ENCODE data around the gene ASXL1.

ASXL1 gene

DNA sequence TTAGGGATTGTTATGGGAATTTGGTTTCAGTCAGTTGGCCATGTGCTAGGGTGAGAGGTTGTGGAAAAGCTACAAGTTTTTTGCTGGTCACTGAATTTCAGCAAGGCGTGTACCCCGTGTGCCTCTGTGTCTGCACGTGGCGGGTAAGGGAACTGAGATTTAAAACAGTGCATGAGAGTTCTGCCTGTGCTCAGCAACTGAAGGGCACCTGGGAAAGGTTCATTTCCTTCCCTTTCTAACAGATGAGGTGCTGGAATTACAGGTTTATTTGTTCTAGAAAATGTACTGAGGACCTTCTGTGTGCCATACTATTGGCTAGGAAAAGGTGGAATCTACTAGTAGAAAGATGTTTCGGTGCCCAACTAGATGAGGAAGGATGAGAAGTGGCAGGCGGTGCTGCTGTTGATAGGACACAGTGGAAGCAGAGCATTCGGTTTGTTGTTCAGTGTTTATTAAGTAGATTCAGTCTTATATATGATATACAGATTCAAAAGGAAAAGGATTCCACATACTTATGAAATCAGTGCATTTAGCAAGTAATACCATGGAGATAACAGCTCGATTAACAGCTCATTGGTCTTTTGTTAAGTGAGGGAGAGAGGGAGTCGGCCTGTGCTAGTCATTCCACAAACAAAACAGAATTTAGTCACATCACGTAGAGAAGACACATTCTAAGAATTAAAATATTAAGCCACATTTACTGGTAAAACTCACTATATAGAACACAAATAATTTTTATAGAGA is 84.7 kb downstream of the ASXL1 start:
- no peak for DNase-seq

DNA sequence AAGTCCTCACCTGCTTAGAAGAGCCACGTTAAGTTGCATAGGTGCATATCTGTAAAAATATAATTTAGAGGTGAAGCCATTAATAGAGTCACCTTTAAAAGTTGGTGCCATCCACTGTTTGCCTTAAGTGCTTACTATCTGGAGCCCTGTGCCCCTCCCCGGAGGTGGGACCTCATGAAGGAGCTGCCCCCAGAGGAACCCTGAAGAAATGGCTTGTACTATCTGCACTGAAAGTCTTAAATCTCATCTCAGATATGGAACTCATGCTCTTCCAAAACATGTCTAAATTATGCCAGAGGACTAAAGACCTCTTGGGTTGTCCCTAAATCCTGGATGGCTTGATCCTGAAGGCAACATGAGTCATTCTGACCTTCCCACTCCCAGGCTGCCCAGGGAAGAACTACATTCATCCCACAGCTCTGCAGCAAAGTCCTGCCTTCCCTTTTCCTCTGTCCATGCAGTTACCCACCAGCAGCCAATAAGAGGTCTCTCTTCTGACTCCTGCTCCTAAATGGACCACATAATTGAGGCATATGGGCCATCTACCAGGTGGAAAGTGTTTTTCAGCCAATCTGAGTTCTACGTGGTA is 85.3 kb downstream of the ASXL1 start:
- no peak for DNase-seq

DNA sequence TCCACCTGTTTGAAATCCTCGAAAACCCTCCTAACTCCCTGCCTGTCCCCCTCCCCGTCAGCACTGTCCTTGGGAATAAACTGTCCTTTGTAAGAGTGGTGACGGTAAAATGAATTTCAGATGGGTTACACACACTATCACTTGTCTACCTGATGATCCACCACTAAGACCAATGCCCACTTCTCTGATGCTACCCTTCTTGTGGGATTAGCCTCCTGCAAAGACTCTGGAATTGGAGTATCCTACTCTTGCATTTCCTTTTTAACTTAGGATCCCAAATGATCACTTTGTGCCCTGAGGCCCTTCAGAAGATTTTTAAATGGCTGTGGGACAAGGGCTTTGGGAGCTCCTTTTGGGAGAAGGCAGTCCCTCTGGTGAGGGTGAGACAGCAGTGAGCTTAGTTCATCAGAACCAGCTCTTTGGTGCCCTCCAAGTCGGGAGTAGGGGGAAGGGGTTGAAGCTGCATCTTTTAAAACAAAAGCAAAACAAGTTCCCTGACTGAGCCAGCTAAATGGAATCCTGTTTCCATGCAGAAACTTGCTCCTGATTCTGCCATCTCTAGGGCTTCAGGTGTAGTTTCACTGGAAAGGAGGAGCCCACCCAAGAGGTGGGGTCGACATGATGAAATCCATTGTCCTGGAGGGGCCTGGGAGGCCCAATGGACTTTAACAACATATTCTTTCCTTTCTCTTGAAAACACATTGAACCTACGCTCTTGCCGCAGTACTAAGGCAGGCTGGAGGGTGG is 86.5 kb downstream of the ASXL1 start:
- no peak for DNase-seq

DNA sequence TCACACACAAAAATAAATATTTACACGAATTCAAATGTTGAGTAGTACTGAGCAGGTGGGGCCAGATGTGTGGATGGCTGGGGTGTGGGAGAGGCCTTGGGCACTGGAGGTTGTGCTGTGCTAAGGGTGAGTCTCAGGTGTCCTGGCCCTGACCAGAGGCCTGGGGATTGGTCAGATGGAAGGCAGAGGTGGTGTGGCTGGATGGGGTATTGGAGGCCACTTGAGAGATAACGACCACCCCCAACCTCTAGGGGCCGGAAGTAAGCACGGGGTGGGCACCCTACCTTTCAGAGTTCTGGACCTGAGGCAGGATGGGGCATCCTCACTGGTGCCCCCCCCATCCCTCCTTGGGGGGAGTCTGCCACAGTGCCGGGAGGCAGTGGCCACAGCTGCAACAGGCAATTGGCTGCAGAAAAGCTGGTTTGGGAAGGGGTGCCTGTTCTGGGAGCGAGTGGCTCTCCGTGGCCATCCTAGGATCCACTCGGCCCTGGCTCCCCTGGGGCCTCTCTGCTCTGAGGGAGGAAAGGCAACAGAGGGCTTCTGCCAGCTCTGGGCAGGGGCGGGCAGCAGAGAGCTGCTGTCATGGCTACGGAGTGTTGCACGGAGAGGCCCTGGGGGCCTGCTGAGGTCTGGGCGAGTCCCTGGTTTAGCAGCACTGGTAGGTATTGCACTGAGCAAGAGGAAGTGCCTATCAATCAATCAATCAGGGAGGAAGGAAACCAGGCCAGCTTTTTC is 87.6 kb downstream of the ASXL1 start:
- DNase-seq = no peak

DNA sequence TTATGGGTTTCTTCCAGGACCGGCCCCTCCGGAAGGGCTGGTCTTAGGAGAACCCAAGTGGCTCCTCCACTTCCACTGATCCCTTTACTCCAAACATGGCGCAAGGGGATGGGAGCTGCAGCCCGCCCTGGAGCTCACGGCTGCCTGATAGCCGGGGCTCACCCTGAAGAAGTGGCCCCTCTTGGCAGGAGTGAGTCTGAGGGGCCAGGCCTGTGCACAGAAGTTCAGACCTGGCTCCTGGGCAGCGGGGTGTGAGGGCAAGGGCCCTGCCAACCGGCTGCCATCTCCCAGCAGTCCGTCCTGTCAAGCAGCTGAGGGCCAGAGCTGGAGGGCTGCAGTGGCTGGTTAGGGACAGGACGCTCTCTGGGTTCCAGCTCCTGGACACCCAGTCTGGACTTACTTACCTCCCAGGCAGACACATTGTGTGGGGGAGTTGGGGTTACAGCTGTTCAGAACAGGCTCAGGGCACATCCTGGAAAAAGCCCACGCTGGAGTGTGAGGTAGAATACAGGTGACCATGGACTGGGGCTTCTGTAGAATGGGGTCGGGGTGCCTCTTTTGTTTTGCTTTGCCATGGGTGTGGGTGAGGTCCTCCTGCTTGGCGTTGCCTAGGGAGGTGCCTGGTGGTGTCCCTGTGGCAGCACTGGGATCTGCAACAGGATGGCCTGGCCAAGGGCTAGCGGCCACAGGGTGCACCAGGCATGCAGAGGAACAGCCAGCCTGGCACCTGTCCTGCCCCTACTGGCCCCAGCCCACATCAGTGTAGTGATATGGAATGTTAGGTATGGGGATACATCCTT is 88.4 kb downstream of the ASXL1 start:
- DNase-seq = no peak

DNA sequence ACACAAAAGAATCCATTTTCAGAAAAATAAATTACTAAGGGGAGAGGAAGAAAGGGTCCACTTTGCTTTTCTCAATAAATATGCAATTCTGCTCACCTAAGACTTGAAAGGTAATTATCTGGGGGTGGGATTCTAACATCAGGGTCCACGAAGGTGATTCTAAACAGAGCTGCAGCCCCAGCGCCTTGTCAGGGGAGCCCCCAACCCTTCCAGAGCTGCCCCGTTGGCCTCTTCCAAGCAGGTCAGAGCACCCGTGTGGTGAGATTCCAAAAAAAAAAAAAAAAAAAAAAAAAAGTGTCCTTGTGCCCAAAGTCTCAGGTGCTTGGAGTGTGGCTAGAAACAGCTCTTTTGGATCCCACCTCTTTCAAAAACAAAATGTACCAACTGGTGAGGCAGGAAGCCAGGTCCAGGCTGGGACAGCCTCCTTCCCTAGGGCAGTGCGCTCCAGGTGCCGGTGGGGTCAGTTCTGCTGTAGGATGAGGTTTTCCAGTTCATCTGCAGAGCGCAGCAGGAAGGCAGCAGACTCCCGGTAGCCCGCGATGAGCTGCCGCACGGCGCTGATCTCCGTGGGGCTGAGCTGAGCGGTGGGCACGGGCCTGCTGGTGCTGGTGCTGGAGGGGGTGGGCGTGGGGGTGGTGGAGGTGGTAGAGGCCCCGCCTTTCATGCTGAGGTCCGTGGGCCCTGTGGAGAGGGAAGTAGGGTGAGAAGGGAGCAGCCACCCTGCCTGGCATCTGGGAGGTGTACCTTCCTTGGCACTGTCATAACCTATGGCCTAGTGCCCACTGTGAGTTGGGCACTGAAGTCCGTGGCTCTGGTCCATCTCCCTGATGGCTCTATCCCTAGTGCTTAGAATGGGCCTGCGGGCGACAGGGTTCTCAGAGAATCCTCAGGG is 89.3 kb downstream of the ASXL1 start:
- no peak for DNase-seq

DNA sequence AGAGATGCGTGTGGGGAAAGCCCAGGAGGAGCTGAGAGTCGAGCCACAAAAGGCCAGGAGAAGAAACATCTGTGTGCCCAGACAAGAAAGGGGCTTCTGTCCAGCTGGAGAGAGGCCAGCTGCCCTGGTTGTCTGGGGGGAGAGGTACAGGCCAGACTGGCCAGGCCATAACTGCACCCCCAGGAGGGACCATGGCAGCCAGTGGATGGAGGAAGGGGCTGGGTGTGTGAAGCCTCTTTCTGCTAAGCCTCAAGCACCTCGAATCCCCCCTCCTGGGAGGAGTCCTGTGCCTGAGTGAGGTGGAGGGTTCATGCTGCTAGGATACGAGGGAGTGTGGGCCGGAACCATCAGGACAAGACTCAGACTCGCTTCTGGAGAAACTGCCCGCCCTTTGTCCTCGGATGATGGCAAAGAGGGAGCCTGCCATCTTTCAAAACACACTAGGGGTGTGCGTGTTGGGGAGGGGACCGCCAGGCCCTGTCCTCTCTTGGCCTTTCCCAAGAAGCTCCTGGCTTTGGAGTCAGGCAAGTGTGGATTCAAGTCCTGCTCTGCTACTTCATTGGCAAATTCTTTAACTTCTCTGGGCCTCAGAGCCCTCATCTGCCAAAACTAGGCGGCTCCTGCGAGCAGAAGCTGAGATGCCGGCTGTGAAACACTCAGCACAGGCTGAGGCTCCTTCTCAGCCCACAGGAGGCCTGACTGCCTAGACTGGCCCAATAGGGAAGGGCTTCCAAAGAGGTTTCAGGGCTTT is 90.3 kb downstream of the ASXL1 start:
- no peak for DNase-seq

DNA sequence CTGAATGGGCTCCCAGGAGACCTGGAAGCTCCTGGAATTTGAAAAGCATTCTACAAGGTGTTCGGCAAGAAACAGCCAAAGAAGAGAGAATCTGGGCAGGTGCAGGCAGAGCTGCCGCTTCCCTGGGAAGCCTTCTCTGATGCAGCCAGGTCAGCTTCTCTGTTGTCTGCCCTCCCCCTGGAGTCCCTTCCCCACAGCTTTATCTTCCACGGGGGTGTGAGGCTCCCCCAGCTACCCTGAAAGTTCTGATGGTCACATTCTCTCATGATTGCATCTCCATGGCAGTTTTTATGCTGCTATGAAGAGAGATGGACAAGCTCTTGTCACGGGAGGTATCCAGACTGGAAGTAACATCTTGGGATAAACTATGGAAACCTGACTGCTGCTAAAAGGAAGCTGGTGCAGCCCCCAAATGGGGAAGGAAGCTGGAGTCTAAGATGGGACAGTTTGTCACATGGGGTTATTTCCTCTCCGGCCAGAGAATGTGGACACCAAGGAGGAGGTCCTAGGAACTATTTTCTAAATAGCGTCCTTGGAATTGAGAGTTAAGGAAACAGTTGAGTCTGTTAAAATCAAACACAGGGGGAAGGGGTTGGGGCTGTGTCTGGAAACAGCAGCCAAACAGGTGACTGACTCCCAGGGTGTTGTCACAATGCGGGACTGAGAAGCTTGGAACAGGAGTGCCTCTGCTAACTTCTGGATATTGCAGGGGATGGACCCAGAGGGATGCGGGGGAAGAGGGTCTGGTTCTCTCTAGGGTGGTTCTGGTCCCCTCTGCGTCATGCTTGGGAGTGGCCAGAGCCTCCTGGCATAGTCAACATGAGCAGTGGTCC is 91.1 kb downstream of the ASXL1 start:
- DNase-seq = no peak

DNA sequence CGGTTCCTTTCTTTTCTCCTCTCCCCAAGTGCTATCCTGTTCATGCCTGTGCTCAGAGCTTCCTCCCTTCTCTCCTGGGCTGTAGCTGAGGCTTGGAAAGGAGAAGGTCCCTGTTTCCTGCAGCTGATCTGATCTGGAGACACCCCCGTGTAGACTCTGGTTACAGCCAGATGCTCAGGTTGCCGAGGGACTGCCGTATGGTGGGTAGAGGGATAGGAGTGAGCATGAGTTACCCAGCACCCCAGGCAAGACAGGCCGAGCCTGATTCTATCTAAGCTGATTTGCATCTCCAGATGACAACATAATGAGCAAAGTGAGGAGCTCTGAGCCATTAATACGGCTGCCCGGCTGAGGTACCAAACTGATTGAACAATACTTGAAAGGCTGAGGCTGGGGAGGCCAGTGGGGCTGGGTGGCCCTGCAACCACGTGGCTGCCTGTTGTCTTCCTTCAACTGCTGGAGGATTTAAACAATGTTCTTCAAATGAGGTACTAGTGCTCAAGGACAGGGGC is 91.8 kb downstream of the ASXL1 start:
- DNase-seq = no peak

DNA sequence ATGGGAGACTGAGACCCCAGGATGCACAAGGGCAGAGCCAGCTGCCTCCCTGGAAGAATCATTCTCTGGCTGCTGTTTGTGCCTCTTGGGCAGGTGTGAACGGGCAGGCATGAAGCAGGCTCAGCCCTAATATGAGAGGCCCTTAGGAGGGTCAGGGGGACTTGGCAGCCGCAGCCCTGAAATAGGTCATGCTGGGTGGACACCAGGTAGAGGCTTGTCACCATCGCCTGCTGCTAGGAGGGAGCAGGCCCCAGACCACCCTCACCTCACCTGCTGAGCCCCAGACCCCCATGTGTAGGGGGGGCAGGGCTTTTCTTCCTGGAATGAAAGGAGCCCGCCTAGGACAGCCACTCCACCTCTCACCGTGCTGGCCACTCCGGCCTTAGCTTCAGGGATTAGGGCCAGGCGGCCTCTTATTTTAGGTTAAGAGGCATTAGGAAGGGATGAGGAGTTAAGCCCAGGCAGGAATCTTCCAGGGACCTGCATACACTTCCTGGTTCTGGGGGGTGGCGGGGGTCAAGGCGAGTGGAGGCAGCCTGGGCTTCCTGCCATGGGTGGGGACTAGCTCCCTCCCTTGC is 92.4 kb downstream of the ASXL1 start:
- no peak for DNase-seq

DNA sequence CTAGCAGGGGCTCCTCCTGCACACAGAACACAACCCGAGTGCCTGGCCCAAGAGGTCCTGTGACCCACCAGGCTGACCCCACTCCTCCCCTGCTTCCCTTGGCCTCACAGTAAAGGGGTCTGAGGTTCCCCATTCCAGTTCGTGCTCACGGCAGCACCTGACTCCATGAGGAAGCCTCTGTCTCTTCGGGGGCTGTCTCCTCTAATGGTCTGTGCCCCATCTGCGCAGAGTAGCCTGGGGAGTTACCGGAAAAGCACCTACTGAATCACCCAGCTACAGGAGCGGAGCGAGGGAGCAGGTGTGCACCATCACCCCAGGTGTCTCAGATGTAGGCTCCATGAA is 93.2 kb downstream of the ASXL1 start:
- DNase-seq = no peak

DNA sequence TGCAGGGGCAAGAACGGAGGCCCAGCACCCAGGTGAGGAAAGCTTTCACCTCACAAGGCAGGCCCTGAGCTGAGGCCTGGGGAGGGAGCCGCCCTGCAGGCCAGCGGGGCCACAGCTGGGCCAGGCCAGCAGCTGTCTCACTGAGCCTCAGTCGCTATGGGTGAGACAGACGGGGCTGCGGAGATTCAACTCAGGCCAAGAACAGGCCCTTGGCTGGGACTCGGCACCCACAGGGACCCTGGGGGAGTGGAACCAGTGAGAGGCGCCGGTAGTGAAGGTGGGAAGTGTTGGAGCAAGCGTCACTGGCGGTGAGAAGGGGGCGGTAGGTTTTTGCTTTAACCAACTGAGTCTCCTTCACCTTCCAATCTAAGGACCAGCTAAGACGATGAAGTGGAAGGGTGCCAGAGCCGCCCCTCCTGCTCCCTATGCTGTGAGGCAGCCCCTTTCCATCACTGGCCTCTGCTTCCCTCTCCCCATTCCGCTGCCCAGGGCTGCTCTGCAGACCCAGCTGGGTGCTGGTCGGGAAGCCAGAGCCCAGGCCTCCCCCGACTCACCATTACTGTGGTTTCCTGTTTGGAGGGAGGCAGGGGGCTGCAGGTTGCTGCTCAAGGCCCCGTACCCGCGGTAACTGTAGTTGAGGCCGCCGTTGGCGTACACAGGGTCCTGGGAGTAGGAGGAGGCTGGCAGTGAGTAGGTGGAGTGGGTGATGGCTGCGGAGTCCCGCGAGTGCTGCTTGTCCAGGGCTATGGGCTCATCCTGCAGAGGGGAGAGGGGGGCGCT is 93.7 kb downstream of the ASXL1 start:
- DNase-seq = no peak

DNA sequence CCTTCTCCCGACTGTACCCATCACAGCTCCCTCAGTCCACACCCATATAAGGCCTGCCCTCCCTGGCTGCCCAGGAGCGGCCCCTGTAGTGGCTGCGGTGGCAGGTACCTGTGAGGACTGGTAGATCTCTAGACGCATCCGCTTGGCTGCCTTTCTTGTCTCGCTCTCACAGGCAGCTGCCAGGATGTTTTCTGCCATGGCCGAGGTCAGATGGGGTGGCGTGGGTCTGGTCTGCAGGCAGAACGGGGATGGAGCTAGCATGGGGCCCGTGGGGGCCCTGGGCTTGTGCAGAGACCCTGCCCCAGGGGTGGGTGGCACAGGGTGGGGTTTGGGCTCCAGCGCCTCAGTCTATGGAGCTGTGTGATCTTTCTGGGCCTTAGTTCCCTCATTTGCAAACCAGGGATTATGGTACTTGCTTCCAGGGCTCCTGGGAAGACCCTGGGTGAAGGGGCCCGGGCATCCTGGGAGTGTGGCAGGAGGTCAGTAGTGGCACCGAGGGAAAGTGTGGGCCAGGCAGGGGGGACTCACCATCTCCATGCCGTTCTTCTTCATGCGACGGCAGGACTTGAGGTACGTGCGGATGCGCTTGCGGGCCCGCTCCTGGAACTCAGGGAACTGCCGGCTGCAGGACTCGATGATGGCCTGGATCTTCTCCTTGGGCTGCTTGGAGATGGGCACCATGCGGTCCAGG is 94.8 kb downstream of the ASXL1 start:
- no peak for DNase-seq

DNA sequence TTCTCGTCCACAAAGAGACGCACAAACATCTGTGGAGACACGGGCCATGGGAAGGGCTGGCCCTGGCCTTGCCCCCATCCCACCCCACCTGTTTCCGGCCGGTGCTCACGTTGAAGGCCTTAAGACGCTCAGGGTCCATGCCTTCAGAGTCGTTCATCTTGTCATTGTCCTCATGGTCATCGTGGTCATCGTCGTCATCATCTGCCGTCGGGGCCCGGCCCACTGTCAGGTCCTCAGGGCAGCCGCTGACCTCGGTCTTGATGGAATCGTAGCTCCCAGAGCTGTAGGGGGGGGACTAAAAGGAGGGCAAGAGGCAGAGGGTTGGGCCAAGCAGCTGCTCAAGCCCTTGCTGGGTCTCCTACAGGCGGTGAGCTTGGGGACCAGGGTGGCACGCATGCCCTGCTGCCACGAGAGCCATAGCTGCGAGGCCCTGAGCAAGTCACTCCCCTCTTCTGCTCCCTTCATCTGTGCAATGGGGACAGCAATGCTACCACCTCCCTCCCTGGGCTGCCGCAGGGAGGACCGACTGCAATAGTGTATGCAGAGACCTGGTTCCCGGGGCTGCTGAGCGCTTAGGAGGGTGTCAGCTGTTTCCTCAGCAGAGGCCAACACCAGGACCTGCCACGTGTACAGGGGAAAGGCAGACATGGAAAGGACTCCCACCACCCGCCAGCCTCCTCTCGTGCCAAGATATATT is 95.5 kb downstream of the ASXL1 start:
- DNase-seq = no peak

DNA sequence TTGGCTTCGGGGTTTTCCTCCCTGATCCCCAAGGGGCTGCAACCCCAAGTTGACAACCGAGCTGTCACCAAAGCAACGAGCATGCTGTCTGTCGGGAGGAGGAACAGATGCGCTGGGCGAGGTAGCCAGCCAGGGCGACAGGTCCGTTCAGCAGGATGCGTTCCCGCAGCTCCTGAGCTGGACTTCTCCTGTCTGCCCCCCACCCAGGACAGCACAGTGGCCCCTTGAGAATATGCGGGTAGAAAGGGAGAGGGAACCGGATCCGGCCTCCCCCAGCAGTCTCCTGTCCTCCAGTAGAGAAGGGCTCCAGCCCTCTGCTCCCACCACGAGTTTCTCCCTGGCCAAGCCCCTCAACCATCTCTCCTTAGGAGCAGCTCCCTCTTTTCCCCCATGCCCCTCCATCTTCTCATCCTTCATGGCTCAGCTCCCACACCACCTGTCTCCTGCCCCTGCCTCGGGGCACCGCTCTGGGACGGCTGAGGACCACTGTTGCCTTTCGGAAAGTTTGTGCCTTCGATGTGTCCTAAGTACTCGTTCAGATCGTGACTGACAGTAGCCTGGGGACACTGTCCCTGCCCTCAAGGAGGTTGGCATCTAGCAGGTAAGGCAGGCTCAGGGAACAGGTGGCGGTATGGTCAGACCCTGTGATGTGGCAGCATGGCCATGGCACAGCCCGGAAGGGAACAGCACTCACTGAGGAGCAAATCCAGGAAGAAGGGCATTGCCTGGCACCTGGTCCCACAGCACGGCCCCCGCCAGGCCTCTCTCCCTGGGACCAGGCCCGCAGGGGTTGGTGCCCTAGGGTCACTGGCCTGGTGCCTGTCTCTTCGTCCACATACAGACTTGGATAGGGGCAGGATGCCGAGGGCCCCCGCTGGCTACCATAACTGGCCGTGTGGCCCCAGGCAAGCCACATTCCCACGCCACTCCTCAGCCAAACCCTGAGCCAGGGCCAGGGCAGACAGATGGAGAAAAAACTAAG is 96.3 kb downstream of the ASXL1 start:
- no peak for DNase-seq
